Measurements from ENCODE around the gene CORO2A. TPM values are rescaled to one million over a fixed set of nuclear protein-coding genes. Genes with fewer than 3 reads are reported as not detected.

The CORO2A gene
- total and polyA plus RNA-seq, 2 donors (not counting 3 experiments of a cell fraction or from before 2014, with no cell fraction given) = 0.35 to 0.53 TPM

GRCh38 chr9:98193336-98193944 lies 1.0 kb upstream of the CORO2A start:
- peak overlapping the region; percentile 34 for H3K9ac ChIP-seq (replicated peaks; ENCODE audit: extremely low read depth, insufficient read depth, low read length)
- dilution Hi-C loops (cut with MboI; ENCODE audit: extremely low pct_ligation_motif_present, low sequenced_read_pairs) (no loop called here), intact Hi-C loops (cut with micrococcal nuclease) (loop anchor here (2.0 to 5.0 kb wide), 3 partner anchors 75 to 271 kb away; partner anchors contain the start of genes TRIM14 and TRMO)
- H3K4me1 ChIP-seq (ENCODE audit: control insufficient read depth, extremely low read depth, insufficient read depth, low read length) = no peaks in the 10 kb centered on the region
- no peaks in the 10 kb centered on the region for H3K79me2 ChIP-seq (ENCODE audit: control insufficient read depth, insufficient read depth, low read length)
- no peaks in the 10 kb centered on the region for H4K20me1 ChIP-seq (replicated peaks; ENCODE audit: control insufficient read depth, extremely low read depth, insufficient read depth, low read length)
- H3K27me3 ChIP-seq (ENCODE audit: control insufficient read depth in 2 of 2, insufficient read depth in 2 of 2, low read length in 2 of 2) = no peaks in the 10 kb centered on the region
- BruUV-seq (replicated peaks) = no TSS peak
- H3K9me3 ChIP-seq (replicated peaks; ENCODE audit: control insufficient read depth, insufficient read depth, low read length) = no peaks in the 10 kb centered on the region
- DNase-seq (ENCODE audit: low read depth, low spot score) = no peak
- H3K36me3 ChIP-seq (ENCODE audit: control insufficient read depth in 2 of 2, extremely low read depth in 1 of 2, insufficient read depth in 2 of 2, low read length in 2 of 2) = no peaks in the 10 kb centered on the region
- TF ChIP-seq GATA2 (IDR thresholded peaks at IDR 0.05; ENCODE audit: insufficient read depth, insufficient read length, low read depth, low read length) (no peak), POLR2A (IDR thresholded peaks at IDR 0.05; ENCODE audit: low read depth, low read length) (no peak), CTCF (IDR thresholded peaks at IDR 0.05; ENCODE audit: extremely low read depth in 1 of 2, insufficient read depth in 1 of 2, low read depth in 1 of 2, low read length in 2 of 2) (no peak), MAX (IDR thresholded peaks at IDR 0.05; ENCODE audit: insufficient read depth, insufficient read length) (no peak), FOS (IDR thresholded peaks at IDR 0.05; ENCODE audit: borderline replicate concordance, insufficient read depth, low read length) (no peak), JUN (IDR thresholded peaks at IDR 0.05; ENCODE audit: borderline replicate concordance, insufficient read depth, insufficient read length, low read depth) (no peak), POLR2AphosphoS5 (IDR thresholded peaks at IDR 0.05; ENCODE audit: insufficient read depth, low read depth, low read length) (no peak), MYC (IDR thresholded peaks at IDR 0.05; ENCODE audit: low read depth, low read length) (no peak), EZH2 (IDR thresholded peaks at IDR 0.05; ENCODE audit: borderline replicate concordance, low read depth, low read length, severe bottlenecking) (no peak)
- CTCF ChIA-PET = interaction anchor here (0.6 to 2.0 kb wide), 7 partner anchors 12 to 583 kb away, joined by 3 to 9 read pairs (median 5); partner anchors contain the start of gene TBC1D2
- FAIRE-seq = no peak
- H2AFZ ChIP-seq (ENCODE audit: low read depth, low read length) = peak overlapping the region; percentile 81
- H3K27ac ChIP-seq (ENCODE audit: insufficient read depth, low read depth, low read length) = no peak overlapping the region
- H3K4me2 ChIP-seq (ENCODE audit: insufficient read depth, low read length) = peak overlapping the region; percentile 77
- POLR2A ChIA-PET = no interaction called here
- no peaks in the 10 kb centered on the region for H3K9me1 ChIP-seq (replicated peaks; ENCODE audit: control insufficient read depth, extremely low read depth, insufficient read depth, low read length)
- H3K4me3 ChIP-seq (replicated peaks in 1 of 3; ENCODE audit: insufficient read depth in 1 of 3, low read depth in 1 of 3, low read length in 3 of 3) = peak overlapping the region in 2 of 3 experiments; percentile 59 to 73
